ENCODE results near the gene MAEL. TPM values are rescaled to one million over a fixed set of nuclear protein-coding genes. Genes with fewer than 3 reads are reported as not detected.

Gene MAEL
- total and polyA plus RNA-seq, 2 of the 8 experiments (the other 6 are each of a cell fraction or from before 2014, with no cell fraction given): 0.03 TPM; not detected in 1

- Histone ChIP-seq H3K14ac (ENCODE audit: insufficient read length) (no peak overlapping the region), H3K79me1 (ENCODE audit: low read depth, low read length) (no peaks in the 10 kb centered on the region), H2BK20ac (ENCODE audit: low read length) (no peak overlapping the region), H3K4me2 (ENCODE audit: insufficient read depth in 1 of 2, low read depth in 2 of 2, low read length in 2 of 2) (no peak overlapping the region), H3K27me3 (replicated peaks in 1 of 4; ENCODE audit: control insufficient read depth in 3 of 4, extremely low read depth in 1 of 4, insufficient read depth in 3 of 4, low read length in 3 of 4) (no peaks in the 10 kb centered on the region), H2AK5ac (ENCODE audit: low read depth, low read length) (no peak overlapping the region), H3K23ac (ENCODE audit: insufficient read length) (no peak overlapping the region), H4K5ac (ENCODE audit: insufficient read length, low read depth, low read length) (no peak overlapping the region), H2BK12ac (ENCODE audit: low read depth, low read length) (no peak overlapping the region), H3K4ac (replicated peaks; ENCODE audit: insufficient read length, low read depth, low read length) (no peak overlapping the region), H3K9me3 (ENCODE audit: insufficient read depth in 2 of 2, low read depth in 1 of 2, low read length in 1 of 2) (no peaks in the 10 kb centered on the region), H3K18ac (ENCODE audit: extremely low read depth, low read length) (no peak overlapping the region), H3K9ac (replicated peaks in 1 of 4; ENCODE audit: extremely low read depth in 1 of 4, low read depth in 3 of 4, low read length in 3 of 4) (no peak overlapping the region), H4K8ac (ENCODE audit: extremely low read depth, insufficient read depth, low read length) (no peak overlapping the region), H3K56ac (replicated peaks; ENCODE audit: insufficient read length, low read depth, low read length) (no peak overlapping the region), H2BK120ac (replicated peaks; ENCODE audit: low read depth, low read length) (no peak overlapping the region), H3K27ac (ENCODE audit: low read depth, low read length) (no peak overlapping the region), H3K36me3 (ENCODE audit: control insufficient read depth in 2 of 4, insufficient read depth in 4 of 4, low read length in 3 of 4) (no peaks in the 10 kb centered on the region), H3K79me2 (ENCODE audit: control insufficient read depth in 1 of 2, insufficient read depth in 2 of 2, low read length in 2 of 2) (no peaks in the 10 kb centered on the region), H4K91ac (replicated peaks; ENCODE audit: insufficient read length, low read length) (no peak overlapping the region), H3K23me2 (ENCODE audit: low read depth, low read length) (no peaks in the 10 kb centered on the region), H3K4me3 (ENCODE audit: extremely low read depth in 1 of 4, insufficient read depth in 2 of 4, low read depth in 3 of 4, low read length in 4 of 4) (no peak overlapping the region), H2BK15ac (ENCODE audit: low read length) (no peak overlapping the region), H3K4me1 (replicated peaks in 1 of 4; ENCODE audit: control insufficient read depth in 3 of 4, insufficient read depth in 4 of 4, low read length in 3 of 4) (peaks cover 0 to 2% (median 0%) of the 10 kb centered on the region in 4 experiments; a peak in 1 of 7 replicates), H2BK5ac (ENCODE audit: low read depth, low read length) (no peak overlapping the region), H2AFZ (ENCODE audit: low read length) (no peak overlapping the region), H4K20me1 (replicated peaks in 1 of 2; ENCODE audit: control insufficient read depth in 1 of 2, insufficient read depth in 2 of 2, low read length in 2 of 2) (no peaks in the 10 kb centered on the region)
- no peak for DNase-seq (ENCODE audit: low read depth in 1 of 2, low spot score in 2 of 2)
- WGBS, 2 experiments (ENCODE audit: extremely low coverage in 1 of 2, insufficient coverage in 1 of 2, insufficient read length in 1 of 2, insufficient replicate concordance in 2 of 2, low coverage in 1 of 2, low lambda C conversion rate in 2 of 2, missing lambda C conversion rate in 1 of 2): 95% methylated on average over 8 of the region's 8 CpGs; no CpG with 5 or more reads in 1 of the 2 experiments
- POLR2A ChIA-PET (ENCODE audit: partially characterized antibody): no interaction called here
- no peak for FAIRE-seq
- CTCF ChIA-PET (ENCODE audit: partially characterized antibody): interaction anchor here (0.7 to 1.4 kb wide), 4 partner anchors 11 to 51 kb away, joined by 3 to 4 read pairs (median 4); no protein-coding TSS in a partner anchor
- TF ChIP-seq CTBP2 (IDR thresholded peaks at IDR 0.05; ENCODE audit: borderline replicate concordance, insufficient read depth, insufficient read length, low read length) (no peak), POLR2AphosphoS5 (IDR thresholded peaks at IDR 0.05; ENCODE audit: low read depth, low read length) (no peak), RNF2 (IDR thresholded peaks at IDR 0.05; ENCODE audit: borderline replicate concordance, low read depth, low read length, missing control alignments, poor library complexity, severe bottlenecking) (no peak), ASH2L (IDR thresholded peaks at IDR 0.05; ENCODE audit: low read length) (no peak), GTF2F1 (IDR thresholded peaks at IDR 0.05; ENCODE audit: borderline replicate concordance, low read depth, low read length) (no peak), CBX5 (IDR thresholded peaks at IDR 0.05; ENCODE audit: low read depth, low read length) (no peak), EZH2 (IDR thresholded peaks at IDR 0.05; ENCODE audit: low read depth, low read length, severe bottlenecking) (no peak), JUN (IDR thresholded peaks at IDR 0.05; ENCODE audit: low read depth, low read length) (no peak), CHD1 (IDR thresholded peaks at IDR 0.05; ENCODE audit: low read depth, low read length) (no peak), ATF2 (IDR thresholded peaks at IDR 0.05; ENCODE audit: low read length) (no peak), NANOG (IDR thresholded peaks at IDR 0.05; ENCODE audit: insufficient read depth, low read depth, low read length, poor library complexity, severe bottlenecking) (no peak), TAF1 (IDR thresholded peaks at IDR 0.05; ENCODE audit: low read depth, low read length) (no peak)
These were observed 82.2 kb downstream of the MAEL start for GRCh38 chr1:167071286-167071685.

All from H1 (cell line).